HG03378 (cell line): ENCODE results near the gene PYCR2.
A peak's percentile ranks its signal among the peaks of the same experiment; 100 is the strongest.
"Not testable (repeated sequence)": the region's sequence is repeated elsewhere in the genome, so short reads cannot be mapped to it uniquely, and the experiment has no call there.

Experiments used
- ATAC-seq: cut with Tn5 transposase; IDR thresholded peaks from one replicate; pipeline ENCODE4 v1.9.1; 2021; ENCODE audit warnings: mild to moderate bottlenecking, moderate library complexity; ENCODE audit not compliant: unreplicated experiment

Gene PYCR2

DNA sequence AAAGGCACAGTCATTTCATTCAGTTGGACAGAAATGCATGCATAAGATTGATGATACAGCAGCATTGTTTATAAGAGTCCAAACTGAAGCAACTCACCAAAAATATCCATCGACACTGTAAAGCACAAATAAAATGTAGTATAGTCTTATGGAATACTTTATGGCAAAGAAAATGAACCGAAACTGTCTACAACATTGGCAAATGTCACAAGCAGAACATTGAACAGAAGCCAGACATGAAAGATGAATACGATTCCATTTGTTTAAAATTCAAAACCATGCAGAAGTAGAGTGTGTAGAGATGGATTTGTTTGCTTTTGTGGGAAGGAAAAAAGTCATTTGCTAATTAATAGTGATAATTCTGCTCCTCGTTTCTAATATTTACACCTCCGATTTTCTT is 27.6 kb downstream of the PYCR2 start:
- ATAC-seq: no peak

DNA sequence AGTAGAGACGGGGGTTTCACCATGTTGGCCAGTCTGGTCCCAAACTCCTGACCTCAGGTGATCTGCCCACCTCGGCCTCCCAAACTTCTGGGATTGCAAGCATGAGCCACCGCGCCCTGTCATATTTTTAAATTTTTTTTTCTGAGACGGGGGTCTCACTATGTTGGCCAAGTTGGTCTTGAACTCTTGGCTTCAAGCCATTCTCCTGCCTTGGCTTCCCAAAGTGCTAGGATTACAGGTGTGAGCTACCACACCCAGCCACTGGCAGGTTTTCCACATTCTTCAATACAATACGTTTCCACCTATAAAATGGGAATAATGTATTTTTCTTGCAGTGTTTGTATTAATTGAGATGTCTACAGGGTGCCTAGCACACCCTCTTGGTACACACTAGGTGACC is 31.7 kb downstream of the PYCR2 start:
- no peak for ATAC-seq

DNA sequence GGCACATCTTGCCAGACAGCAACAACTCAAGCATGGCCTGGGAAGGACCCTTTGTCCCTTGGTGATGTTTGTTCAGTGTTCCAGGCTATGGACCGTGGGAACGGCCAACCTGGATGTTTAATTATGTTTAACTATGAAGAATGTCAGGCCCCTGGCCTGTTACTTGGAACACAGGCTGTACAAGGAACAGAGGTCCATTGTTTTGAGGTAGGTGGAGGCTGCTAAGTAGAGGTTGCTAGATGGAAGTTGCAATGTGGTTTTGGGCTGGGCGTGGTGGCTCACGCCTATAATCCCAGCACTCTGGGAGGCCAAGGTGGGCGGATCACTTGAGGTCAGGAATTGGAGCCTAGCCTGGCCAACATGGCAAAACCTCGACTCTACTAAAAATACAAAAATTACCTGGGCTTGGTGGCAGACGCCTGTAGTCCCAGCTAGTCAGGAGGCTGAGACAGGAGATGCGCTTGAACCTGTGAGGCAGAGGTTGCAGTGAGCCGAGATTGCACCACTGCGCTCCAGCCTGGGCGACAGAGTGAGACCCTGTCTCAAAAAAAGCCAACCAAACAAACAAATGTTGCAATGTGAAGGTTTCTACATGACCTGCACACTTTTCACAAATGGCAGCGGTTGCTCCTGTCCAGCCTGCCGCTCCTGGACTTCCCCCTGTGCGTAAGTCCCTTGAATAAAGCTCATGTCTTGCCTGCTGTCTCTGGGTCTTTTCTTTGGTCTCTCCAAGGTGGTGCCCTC is 32.6 kb downstream of the PYCR2 start:
- ATAC-seq: no peak

DNA sequence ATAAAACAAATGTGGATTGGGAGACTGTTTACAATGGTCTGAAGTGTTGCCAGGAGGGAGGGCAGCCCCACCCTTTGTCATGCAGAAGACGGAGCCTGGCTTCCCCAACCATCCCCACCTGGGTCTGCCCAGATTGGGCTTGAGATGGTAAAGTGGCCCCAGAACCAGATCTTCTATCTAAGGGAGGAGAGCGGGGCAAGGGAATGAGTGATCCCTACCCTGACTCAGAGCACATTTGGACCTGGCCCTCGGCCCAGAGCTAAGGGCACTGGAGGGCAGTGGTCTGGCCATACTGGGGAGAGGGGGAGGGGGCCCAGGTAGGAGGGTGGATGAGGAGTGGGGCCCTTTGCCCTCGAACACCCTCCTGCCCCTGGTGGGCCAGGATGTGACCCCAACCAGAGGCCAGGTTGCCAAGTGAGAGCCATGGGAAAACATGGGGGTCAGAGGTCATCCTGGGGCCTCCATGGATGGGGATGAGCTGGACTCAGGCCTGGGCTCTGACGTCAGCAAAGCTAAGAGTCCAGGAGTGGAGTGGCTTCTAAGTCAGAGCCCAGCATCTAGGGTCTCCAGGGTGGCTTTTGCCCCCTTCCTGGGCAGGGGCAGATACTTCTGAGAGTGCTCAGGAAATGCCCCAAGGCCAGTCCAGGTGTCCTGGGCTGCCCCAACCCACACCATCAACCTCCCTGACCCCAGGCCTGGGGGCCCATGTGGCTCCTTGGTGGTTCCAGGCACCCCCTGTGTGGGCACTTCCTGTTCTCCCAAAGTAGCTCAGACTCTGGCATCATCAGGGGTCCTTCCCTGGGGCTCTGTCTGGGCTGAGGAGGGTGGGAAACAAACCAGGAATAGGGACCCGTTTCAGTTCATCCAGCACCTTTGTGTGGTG is 33.5 kb downstream of the PYCR2 start:
- ATAC-seq: no peak

DNA sequence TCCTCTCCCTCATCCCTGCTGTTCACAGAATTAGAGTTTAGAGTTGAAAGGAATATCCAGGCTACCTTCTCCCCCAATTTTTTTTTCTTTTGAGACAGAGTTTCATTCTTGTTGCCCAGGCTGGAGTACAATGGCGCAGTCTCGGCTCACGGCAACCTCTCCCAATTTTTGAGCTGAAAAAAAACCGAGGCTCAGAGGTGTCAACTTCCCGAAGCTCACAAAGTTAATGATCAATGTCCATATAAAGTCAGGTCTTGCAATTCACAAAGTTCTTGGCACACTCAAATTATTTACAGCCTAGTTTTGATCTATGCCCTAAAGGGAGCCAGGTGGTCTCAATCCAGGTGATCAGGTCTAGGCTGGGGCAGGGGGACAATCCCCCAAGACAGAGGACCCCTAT is 34.3 kb downstream of the PYCR2 start:
- no peak for ATAC-seq

DNA sequence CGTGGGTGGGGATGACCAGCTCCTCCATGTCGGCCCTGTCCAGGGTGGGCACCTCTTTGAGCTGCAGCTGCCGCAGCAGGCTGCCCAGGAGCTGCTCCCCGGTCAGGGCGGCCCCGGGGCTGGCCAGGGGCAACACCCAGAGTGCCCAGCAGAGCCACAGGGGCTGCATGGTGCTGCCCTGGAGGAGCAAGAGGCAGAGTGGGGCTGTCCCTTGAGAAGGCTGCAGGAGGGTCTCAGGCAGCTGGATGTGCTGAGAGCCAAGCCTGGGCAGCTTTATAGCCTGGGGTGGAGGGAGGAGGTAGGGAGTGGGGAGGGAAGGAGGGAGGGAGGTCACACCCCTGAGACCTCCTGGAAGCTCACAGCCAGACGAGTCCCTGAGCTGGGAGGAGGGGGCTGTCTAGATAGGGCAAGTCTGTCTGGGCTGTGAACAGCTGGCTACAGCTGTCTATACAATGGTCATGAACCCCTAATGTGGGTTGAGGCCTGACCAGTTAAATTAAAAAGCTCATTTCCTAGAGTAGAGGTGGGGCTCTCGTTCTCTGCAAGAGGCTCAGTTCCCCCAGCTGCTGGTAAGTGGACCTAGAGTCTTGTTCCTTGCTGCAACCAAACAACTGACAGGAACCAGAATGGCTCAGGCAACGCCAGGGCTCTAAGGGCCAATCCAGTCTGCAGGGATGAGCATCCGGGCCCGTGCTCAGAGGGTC is 35.0 kb downstream of the PYCR2 start, which contains the start of gene LEFTY1:
Gene LEFTY1 (minus strand): TSS at position 249 of the 704 bp plus-strand sequence. CDS start 80 bp downstream, at position 169.
- ATAC-seq: no peak

DNA sequence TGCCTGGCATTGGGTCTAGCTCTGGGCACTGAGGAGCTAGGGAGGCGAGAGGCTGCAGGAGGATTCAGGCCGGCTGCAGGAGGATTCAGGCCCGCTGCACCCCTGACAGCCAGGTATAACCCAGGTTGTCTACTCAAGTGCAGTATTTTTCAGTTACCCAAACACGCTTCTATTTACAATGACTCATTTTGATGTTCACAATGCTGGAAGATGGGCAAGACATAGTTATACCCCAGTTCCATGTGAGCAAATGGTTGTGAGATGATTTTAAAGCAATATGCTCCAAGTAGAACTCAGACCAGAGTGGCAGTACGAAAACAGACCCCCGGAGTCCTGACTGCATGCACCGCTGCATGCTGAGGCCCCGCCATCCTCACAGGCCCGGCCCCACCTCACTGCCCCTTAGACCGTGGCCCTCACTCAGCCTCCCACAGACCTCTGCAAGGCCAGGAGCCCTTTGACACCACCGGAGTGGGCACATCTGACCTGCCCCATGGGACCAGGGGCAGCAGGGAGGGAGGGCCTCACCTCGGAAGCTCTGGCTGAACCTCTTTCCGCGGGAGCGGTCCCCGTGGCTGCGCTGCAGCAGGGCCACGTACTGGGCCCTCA is 35.7 kb downstream of the PYCR2 start:
- no peak for ATAC-seq

DNA sequence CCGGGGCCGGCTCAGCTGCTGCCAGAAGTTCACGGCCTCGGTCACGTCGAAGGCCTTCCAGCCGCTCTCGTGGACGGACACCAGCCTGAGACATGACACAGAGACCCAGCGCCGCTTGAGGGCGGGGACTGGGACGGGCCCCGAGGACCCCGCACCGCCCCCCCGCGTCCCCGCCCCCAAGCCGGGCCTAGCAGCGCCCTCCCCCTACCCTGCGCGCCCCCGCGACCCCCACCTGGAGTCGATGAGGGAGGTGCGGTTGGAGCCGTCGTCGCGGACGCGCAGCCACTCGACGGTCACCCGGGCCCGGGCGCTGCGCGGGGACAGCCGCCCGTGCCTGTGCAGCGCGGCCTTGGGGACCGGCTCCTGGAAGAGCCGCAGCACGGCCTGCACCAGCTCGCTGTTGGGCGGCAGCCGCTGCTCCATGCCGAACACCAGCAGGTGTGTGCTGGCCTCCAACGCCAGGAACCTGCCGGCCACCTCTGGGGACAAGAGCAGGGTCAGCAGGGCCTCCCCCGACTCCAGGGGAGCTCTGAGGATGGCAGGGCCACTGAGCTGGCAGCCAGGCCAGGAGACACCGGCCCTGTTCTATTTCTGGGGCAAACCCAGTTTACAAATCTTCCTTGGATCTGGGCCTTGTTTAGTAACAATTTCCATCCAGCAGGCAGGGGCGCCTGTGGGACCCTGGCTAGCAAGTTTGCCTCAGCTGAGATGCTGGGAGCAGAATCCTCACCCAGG is 36.3 kb downstream of the PYCR2 start:
- not testable (repeated sequence) for ATAC-seq

DNA sequence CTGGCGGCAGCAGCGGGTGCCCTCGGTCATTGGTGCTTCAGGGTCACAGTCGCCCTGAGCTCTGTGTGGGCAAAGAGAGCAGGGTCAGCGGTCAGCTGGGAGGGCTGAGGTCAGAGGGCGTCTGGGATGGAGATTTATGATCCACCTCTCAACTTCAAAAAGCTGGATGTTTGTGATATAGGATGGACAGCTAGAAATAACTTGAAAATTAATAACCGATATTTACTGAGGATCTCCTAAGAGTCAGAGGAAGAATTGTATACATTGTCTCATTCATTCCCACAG is 37.1 kb downstream of the PYCR2 start:
- ATAC-seq: no peak

DNA sequence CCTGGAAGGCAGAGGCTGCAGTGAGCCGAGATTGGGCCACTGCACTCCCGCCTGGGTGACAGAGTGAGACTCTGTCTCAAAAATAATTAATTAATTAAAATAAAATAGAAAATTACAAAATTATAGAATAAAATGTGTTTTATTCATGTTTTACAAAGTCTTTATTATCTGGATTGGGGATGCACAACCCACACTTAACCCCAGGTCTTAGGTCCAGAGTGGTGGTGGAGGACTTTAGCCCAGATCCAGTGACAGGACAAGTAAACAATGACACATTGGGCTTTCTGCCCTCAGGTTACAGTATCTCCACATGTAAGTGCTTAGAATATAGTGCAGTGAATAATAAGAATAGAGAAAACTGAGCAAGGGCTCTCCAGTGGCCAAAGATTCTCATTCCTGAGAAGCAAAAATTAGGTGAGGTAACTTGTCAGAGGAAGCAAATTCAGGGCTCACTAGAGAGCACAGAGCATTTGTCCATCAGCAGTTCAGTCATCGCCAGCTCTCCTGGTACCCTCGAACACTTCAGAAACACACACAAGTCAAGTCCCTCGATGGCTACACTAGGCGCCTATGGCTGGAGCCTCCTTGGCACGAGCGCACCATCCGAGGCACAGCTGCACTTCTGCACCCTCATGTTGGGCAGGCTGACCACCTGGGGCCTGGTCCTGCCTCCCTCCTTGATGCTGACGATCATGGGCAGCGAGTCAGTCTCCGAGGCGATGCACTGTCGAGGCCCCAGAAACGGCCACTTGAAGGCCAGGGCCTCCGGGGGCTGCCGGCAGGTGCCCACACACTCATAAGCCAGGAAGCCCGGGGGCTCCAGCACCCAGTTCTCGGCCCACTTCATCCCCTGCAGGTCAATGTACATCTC is 37.7 kb downstream of the PYCR2 start:
- ATAC-seq: no peak

DNA sequence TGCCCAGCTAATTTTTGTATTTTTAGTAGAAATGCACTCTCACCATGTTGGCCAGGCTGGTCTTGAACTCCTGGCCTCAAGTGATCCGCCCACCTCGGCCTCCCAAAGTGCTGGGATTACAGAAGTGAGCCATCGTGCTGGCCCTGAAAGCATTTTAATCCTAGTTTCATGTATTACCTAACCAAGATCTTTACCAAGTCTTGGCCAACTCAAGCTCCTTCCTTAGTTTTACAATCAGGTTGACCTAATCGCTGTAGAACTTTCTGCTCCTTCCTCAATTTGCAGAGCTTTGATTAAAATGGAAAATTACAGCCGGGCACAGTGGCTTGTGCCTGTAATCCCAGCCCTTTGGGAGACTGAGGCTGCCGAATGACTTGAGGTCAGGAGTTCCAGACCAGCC is 38.7 kb downstream of the PYCR2 start:
- no peak for ATAC-seq

DNA sequence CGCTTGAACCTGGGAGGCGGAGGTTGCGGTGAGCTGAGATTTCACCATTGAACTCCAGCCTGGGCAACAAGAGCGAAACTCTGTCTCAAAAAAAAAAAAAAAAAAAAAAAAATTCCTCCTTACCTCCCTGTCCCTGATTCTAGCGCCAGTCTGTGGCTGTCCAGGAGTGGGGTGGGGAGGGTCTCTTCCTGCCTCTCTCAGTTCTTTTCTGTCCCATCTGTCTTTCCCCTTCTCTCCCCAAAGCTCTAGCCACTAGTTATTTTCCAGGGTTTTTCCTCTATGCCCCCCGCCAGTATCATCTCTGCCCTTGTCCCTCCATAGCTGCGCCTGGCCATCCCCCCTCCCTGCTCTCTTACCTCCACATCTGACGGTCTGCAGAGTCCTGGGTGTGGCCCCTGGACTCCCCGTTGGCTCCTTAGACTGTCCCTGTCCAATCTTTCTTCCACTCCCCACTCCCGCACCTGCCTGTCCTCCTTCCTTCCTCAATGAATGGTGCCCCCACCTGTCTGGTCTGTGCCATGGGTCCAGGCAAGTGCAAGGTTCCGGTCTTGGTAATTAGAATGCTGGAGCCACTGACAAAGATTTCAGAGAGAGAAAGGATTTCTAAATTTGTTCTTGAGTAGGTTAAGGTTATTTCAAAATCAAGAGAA is 40.3 kb downstream of the PYCR2 start:
- ATAC-seq: no peak

DNA sequence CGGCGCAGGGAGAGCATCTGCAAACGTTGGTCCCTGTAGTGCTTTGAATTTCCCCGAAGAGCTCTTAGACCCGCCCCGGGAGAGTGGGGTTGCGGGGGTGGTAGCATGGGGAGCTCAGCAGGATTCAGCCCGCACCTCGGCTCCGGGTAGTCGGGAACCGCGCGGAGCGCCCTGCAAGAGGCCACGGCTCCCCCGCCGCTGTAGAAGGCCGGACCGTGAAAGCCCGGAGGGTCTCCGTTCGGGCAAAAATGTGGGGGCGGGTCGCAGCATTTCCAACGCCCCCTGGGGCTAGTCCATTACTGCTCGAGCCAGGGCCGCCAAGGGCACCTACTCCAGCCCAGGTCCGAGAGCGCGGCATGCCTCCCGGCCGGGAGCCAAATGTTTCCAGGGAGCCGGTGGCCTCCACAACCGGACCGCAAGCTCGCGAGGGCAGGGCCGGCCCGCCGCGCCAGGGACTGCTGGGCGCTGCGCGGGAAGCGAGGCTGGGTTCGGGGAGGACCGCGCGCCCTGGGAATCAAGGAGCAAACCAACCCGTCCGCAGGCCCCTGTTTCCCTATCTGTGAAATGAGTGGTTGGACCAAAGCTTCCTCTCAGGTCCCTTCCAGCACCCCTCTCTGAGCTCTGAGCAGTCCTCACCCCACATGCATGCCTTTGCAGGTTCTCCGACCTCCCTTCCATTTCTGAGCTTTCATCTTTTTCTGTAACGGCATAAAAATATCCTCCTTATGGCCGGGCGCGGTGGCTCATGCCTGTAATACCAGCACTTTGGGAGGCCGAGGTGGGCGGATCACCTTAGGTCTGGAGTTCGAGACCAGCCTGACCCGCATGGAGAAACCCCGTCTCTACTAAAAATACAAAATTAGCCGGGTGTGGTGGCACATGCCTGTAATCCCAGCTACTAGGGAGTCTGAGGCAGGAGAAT is 41.1 kb downstream of the PYCR2 start:
- peak; percentile 21 for ATAC-seq

DNA sequence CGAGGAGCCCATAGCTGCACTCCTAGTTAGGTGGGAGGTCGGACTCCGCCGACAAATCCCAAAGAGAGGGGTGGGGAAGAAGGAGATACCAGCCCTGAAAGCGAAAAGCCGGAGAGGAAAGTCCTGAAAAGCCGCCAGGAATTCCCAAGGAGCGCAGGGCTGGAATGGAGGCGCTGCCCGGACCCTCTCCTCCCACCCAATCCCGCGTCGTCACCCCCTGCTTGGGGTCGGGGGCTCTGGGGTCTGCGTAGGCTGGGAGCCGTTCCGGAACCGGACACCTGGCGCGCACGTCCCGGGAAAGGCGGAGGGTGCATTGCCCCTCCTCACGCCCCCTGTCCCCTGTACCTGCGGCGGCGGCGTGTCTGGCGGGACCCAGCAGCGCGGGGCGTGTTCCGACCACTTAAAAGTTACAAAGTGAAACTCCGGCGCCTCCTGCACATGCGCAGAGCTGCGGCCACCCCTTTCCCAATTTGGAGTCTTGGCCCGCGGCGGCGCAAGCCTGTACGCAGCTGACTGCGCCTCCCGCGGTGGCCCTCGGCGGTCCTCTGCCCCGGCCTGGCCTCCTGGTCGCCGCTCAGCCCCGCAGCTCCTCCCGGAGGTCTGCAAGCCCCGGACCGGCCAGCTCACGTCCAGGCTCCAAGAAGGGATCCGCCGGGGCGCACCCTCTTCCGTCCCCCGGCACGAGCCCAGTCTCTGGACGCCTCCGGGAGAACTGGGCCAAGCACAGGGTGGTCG is 41.9 kb downstream of the PYCR2 start, which contains the start of gene TMEM63A:
Gene TMEM63A (minus strand): TSS at position 422 of the 735 bp plus-strand sequence. CDS start 4,800 bp downstream, outside the sequence.
- peak; percentile 77 for ATAC-seq

DNA sequence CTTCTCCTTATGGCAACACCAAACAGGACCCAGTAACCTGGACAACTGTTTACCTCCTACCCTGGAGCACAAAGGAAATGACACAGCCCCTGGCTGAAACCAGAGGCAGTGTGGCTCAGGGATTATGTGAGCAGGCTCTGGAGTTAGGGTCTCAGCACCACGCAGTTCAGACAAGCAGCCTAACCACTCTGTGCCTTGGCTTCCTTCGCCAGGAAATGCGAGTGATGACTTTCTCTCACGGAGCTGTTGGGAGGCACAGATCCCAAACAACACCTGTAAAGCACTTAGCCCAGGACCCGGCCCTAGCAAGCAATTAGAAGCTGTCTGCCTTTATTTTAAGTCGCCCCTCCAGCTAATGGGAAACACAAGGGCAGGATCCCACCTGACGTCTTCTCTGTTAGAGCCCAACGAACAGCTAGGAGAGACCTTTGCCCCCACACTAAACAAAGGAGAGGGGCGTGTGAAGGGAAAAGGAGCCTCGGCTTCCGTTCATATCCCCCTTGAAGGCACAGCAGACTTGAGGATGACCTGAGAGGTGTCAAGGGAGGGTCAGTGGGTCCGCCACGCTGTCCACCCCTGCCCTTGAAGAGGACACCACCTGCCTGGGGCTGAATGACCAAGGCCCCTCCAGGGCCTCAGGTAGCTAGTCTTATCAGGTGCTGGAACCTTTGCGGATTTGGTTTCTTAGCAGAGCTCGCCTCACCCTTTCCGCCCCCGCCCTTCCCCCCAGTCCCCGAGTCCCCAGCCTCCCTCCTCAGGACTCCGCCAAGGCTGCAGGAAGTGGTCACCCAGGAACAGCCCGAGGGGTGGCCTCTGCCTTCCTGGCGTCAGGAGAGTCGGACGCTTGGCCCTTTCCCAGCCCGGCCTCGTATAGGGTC is 42.7 kb downstream of the PYCR2 start:
- no peak for ATAC-seq

DNA sequence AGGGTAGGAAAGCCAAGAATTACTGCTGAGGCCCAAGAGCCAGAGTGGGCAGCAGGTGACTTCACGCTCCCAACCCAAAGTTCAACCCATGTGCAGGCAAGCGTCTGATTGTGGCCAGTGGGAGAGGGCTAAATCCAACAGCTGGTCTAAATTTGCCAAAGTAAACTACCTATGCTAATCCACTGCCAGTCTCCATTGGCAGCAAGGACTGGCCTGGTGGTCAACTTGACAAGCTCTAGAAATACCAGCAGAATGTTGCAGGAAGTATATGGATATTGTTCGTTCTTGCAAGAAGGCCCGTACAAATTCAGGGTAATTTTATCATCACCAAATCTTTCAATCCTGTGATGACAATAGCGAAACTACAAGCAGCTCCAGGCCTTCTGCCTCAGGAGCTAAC is 43.4 kb downstream of the PYCR2 start:
- ATAC-seq: no peak
